SW 1271 (cell line): ENCODE data around the gene FYTTD1.

Source experiments
- DNase-seq, 2 experiments: peaks; one replicate each; lab custom pipeline; 2025; lab: John Stamatoyannopoulos, UW

The FYTTD1 gene

GRCh38 chr3:197737319-197737649, 12.4 kb upstream of the FYTTD1 start:
- no peak for DNase-seq

- no peak for DNase-seq
These were observed 11.8 kb upstream of the FYTTD1 start for GRCh38 chr3:197737749-197738462.

GRCh38 chr3:197742787-197743186, 6.9 kb upstream of the FYTTD1 start:
- no peak for DNase-seq

- DNase-seq: no peak
These were observed 3.5 kb upstream of the FYTTD1 start for GRCh38 chr3:197746209-197746608.

- no peak for DNase-seq
These were observed 2.9 kb upstream of the FYTTD1 start for GRCh38 chr3:197746801-197747237.

- DNase-seq: no peak
These were observed 927 bp upstream of the FYTTD1 start for GRCh38 chr3:197748597-197749314.

GRCh38 chr3:197749315-197749600, 425 bp upstream of the FYTTD1 start:
- DNase-seq: peak in 1 of 2 experiments; percentile 70

GRCh38 chr3:197750396-197750831, 731 bp downstream of the FYTTD1 start:
- peak in 1 of 2 experiments; percentile 60 for DNase-seq

GRCh38 chr3:197750858-197751737, 1.4 kb downstream of the FYTTD1 start:
- peak in 1 of 2 experiments; percentile 41 for DNase-seq

GRCh38 chr3:197752107-197752506, 2.4 kb downstream of the FYTTD1 start:
- no peak for DNase-seq

GRCh38 chr3:197753263-197753662, 3.6 kb downstream of the FYTTD1 start:
- peak in 1 of 2 experiments; percentile 17 for DNase-seq

- DNase-seq: no peak
These were observed 7.0 kb downstream of the FYTTD1 start for GRCh38 chr3:197756704-197757103.

- no peak for DNase-seq
These were observed 8.8 kb downstream of the FYTTD1 start for GRCh38 chr3:197758512-197758911.

GRCh38 chr3:197761784-197762183, 12.1 kb downstream of the FYTTD1 start:
- DNase-seq: no peak

GRCh38 chr3:197775317-197775716, 25.6 kb downstream of the FYTTD1 start:
- no peak for DNase-seq

GRCh38 chr3:197782230-197782629, 32.5 kb downstream of the FYTTD1 start:
- DNase-seq: no peak

GRCh38 chr3:197784019-197784585, 34.4 kb downstream of the FYTTD1 start:
- DNase-seq: no peak

- DNase-seq: no peak
These were observed 37.7 kb downstream of the FYTTD1 start for GRCh38 chr3:197787412-197787811.

GRCh38 chr3:197789309-197789708, 39.6 kb downstream of the FYTTD1 start:
- no peak for DNase-seq

- DNase-seq: no peak
These were observed 40.4 kb downstream of the FYTTD1 start for GRCh38 chr3:197790033-197790432.

- DNase-seq: peak; percentile 24 to 80
These were observed 41.6 kb downstream of the FYTTD1 start, which contains the start of gene LRCH3 for GRCh38 chr3:197791113-197791891. Gene LRCH3, plus strand, starts transcription at chr3:197791254. Its CDS starts 25 bp downstream, at chr3:197791279.
